Astrocyte of the hippocampus (primary cell): ENCODE results near the gene DEFB123.
"Not testable (repeated sequence)": the region's sequence is repeated elsewhere in the genome, so short reads cannot be mapped to it uniquely, and the experiment has no call there.

Experiments
- DNase-seq: peaks from one replicate; pipeline ENCODE4 v3.0.0; 2011; ENCODE audit warnings: low read depth, low spot score

The DEFB123 gene, protein sequence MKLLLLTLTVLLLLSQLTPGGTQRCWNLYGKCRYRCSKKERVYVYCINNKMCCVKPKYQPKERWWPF

DNA sequence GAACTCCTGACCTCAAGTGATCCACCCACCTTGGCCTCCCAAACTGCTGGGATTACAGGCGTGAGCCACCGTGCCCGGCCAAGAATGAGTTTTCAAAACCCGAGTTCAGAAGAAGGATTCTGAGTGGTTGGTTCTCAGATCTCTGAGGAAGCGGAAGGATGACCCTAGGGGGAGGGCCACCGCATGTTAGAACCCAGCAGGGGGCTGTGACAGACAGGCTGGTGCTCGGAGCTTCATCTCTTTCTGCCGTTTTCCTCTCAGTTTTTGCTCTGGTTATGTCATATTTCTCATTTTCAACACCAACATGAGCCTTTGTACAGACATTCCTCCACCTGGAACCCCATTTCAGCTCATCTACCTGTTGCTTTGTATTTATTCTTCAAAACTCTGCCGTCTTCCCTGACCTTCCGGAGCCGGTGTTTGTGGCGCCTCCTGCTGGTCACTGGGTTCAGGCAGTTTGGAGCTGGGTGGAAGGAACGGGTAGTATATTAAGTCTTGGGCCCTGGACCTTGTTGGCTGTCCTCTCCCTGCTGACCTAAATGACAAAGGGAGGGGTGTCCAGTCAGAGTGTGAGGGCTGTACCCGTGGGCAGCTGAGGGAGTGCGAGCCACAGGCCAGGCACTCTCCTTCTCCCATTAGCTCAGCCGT is at the start of gene DEFB123:
Gene DEFB123 (plus strand): TSS at position 621 of the 648 bp plus-strand sequence. CDS start 67 bp downstream, outside the sequence.
- no peak for DNase-seq

- no peak for DNase-seq
Measured at GRCh38 chr20:31392836-31393235, 47.6 kb upstream of the DEFB123 start.

GRCh38 chr20:31394900-31395299 is 45.5 kb upstream of the DEFB123 start:
- DNase-seq = no peak

DNA sequence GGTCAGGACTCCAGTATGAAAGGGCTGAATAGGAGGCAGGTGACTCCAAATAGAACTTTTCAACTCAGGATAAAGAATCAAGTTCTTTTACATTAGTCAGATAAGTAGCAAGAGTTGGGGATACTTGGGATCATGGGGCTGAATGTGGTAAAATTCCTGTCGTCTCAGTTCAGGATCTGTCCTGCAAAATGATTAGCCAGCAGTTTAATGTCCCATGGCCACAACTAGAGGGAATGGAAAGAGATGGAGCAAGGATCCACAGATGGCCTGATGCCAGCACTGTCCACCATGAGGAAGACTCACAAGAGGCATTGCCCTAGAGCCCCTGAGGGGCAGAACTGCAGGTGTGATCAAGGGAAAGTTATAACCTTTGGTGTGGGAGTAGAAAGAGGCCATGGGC is 36.5 kb upstream of the DEFB123 start:
- DNase-seq = no peak

- no peak for DNase-seq
Measured at GRCh38 chr20:31406115-31406514, 34.3 kb upstream of the DEFB123 start, which contains the start of gene DEFB121. Gene DEFB121 (minus strand): TSS chr20:31406215. CDS start chr20:31406152, 63 bp downstream.

DNA sequence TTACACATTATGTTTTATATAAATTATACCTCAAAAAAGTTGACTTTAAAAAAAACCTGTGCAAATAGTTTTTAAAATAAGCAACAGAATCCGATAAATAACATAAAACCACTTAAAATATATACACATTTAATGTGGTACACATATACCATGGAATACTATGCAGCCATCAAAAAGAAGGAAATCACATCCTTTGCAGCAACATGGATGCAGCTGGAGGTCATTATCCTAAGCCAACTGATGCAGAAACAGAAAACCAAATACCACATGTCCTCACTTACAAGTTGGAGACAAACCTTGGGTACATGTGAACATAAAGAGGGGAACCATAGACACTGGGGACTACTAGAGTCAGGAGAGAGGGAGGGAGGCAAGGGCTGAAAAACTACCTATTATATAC is 30.4 kb upstream of the DEFB123 start:
- no peak for DNase-seq

DNA sequence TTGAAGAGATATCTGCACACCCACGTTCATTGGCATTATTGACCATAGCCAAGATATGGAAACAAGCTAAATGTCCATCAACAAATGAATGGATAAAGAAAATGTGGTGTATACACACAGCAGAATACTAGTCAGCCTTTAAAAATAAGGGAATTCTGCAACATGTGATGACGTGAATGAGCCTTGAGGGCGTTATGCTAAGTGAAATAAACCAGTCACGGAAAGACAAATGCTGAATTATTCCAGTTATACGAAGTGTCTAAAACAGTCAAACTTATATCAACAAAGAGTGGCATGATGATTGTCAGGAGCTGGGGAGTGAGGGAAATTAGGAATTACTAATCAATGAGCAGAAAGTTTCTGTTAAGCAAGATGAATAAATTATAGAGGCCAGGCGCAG is 26.1 kb upstream of the DEFB123 start:
- no peak for DNase-seq

- DNase-seq = no peak
Measured at GRCh38 chr20:31415653-31416052, 24.8 kb upstream of the DEFB123 start.

DNA sequence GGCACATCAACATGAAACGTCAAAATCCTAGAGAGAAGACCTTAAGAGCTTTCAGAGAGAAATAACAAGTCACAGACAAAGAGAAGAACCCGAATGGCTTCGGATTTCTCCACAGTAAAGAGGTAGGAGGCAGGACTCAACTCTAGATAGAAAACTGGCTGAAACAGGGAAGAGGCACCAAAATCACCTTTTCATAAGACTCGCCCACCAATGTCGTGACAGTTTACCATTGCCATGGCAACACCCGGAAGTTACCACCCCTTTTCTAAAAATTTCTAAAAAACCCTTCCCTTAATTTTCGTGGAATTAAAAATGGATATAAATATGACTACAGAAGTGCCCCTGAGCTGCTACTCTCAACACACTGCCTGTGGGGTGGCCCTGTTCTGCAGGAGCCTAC is 22.1 kb upstream of the DEFB123 start:
- no peak for DNase-seq

GRCh38 chr20:31425797-31426196 is 14.6 kb upstream of the DEFB123 start:
- no peak for DNase-seq

DNA sequence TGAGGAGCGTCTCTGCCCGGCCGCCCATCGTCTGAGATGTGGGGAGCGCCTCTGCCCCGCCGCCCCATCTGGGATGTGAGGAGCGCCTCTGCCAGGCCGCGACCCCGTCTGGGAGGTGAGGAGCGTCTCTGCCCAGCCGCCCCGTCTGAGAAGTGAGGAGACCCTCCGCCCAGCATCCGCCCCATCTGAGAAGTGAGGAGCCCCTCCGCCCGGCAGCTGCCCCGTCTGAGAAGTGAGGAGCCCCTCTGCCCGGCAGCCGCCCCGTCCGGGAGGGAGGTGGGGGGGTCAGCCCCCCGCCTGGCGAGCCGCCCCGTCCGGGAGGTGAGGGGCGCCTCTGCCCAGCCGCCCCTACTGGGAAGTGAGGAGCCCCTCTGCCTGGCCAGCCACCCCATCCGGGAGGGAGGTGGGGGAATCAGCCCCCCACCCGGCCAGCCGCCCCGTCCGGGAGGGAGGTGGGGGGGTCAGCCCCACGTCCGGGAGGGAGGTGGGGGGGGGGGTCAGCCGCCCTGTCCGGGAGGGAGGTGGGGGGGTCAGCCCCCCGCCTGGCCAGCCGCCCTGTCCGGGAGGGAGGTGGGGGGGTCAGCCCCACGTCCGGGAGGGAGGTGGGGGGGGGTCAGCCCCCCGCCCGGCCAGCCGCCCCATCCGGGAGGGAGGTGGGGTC is 13.4 kb upstream of the DEFB123 start:
- DNase-seq = not testable (repeated sequence)

GRCh38 chr20:31427576-31427975 is 12.9 kb upstream of the DEFB123 start:
- DNase-seq = not testable (repeated sequence)

- no peak for DNase-seq
Measured at GRCh38 chr20:31430568-31431115, 9.8 kb upstream of the DEFB123 start.

- no peak for DNase-seq
Measured at GRCh38 chr20:31446084-31446819, 5.8 kb downstream of the DEFB123 start.

DNA sequence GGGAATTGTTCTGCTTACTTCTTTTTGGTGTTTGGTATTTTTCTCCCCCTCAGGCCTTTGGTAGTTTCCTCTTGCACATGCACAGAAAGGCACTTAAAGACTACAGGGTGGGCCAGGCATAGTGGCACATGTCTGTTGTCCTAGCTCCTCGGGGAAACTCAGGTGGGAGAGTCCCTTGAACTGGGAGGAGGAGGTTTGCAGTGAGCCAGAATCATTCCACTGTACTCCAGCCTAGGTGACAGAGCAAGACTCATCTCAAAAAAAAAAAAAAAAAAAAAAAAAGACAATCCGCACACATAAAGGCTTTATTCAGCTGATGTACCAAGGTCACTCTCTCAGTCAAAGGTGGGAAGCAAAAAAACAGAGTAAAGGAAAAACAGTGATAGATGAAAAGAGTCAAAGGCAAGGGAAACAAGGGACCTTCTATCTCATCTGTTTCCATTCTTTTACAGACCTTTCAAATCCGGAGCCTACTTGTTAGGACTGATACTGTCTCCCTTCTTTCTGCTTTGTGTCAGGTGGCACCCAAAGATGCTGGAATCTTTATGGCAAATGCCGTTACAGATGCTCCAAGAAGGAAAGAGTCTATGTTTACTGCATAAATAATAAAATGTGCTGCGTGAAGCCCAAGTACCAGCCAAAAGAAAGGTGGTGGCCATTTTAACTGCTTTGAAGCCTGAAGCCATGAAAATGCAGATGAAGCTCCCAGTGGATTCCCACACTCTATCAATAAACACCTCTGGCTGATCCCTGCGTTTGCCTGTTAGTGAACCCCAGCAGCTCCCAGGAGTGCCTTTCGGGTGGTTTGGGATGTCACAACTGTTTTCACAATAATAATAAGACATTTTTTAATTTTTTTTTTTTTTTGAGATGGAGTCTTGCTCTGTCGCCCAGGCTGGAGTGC is 9.3 kb downstream of the DEFB123 start:
- DNase-seq = no peak

DNA sequence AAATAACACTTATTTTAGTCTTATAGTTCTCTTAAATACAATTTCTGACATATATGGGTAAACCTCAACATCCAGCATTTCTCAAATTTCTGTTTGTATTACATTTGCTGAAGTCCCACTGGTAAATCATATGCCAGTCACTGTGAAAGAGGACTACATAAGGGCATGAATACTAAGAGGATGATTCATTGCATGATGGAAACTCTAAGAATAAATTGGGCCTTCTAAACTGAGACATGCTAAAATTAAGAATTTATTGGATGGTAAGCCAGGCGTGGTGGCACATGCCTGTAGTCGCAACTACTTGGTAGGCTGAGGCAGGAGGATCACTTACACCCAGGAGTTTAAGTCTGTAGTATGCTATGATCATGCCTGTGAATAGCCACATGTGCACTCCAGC is 12.1 kb downstream of the DEFB123 start:
- DNase-seq = no peak

DNA sequence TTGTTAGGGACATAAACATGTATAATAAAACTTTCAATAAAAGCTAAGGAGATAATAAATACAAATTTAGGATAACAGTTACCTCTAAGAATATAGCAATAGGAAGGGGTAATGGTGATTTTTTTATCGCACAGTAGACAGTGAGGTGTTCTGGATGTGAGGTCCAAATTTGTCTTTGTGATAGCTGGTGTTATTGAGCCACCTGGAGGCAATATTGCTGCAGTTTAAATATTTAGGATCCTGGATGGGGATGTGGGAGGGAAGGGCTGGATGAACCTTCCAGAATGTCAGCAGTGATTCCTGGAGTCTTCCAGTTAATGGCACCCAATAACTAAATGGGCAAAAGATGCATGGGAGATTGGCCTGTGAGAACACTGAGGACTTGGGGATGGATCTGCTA is 13.9 kb downstream of the DEFB123 start:
- DNase-seq = no peak

DNA sequence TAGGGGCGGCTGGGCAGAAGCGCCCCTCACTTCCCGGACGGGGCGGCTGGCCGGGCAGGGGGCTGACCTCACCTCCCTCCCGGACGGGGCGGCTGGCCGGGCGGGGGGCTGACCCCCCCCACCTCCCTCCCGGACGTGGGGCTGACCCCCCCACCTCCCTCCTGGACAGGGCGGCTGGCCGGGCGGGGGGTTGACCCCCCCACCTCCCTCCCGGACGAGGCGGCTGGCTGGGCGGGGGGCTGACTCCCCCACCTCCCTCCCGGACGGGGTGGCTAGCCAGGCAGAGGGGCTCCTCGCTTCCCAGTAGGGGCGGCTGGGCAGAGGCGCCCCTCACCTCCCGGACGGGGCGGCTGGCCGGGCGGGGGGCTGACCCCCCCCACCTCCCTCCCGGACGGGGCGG is 30.5 kb downstream of the DEFB123 start:
- DNase-seq = not testable (repeated sequence)

GRCh38 chr20:31472395-31473330 is 32.2 kb downstream of the DEFB123 start:
- no peak for DNase-seq
